Fibroblast of lung (primary cell): ENCODE data around the gene ENOX1. TPM values are rescaled to one million over a fixed set of nuclear protein-coding genes. Genes with fewer than 3 reads are reported as not detected.

Experiments used
- DNase-seq, 2 donors: peaks; one replicate each; pipeline versions ENCODE4 v3.0.0 to v3.0.0-alpha.2; 2010; ENCODE audit warnings: low read depth in 2 of 2
- H2AFZ ChIP-seq: 2 replicates; pipeline ENCODE4 v1.5.1; 2012; ENCODE audit warnings: low read length, control low read depth, inconsistent platforms
- H3K27ac ChIP-seq: 2 replicates; pipeline ENCODE4 v1.5.1; 2011; ENCODE audit warnings: low read length, control low read depth; ENCODE audit not compliant: insufficient read depth
- H3K27me3 ChIP-seq: 2 replicates; pipeline ENCODE4 v1.5.1; 2011; ENCODE audit warnings: mild to moderate bottlenecking, low read length; ENCODE audit not compliant: control insufficient read depth, insufficient read depth
- H3K36me3 ChIP-seq: 2 replicates; pipeline ENCODE4 v1.5.1; 2011; ENCODE audit warnings: low read length; ENCODE audit not compliant: control insufficient read depth, insufficient read depth
- H3K4me1 ChIP-seq: 2 replicates; pipeline ENCODE4 v1.5.1; 2011; ENCODE audit warnings: low read length; ENCODE audit not compliant: control insufficient read depth, insufficient read depth; ENCODE audit errors: extremely low read depth
- H3K4me2 ChIP-seq: 2 replicates; pipeline ENCODE4 v1.5.1; 2011; ENCODE audit warnings: low read length, control low read depth; ENCODE audit not compliant: insufficient read depth; ENCODE audit errors: extremely low read depth
- H3K4me3 ChIP-seq, 4 experiments: fragments of 200-600 bp in 1 of 4; sonication (generic) in 1 of 4; replicated peaks in 1 of 4; 2 replicates each; pipeline ENCODE4 v1.5.1; 2011 to 2016; ENCODE audit warnings: low read length in 4 of 4, low read depth in 3 of 4, mild to moderate bottlenecking in 3 of 4, control low read depth in 2 of 4, inconsistent platforms in 1 of 4, mixed read lengths in 1 of 4; ENCODE audit not compliant: insufficient read depth in 1 of 4; ENCODE audit errors: control extremely low read depth in 1 of 4
- H3K79me2 ChIP-seq: 2 replicates; pipeline ENCODE4 v1.5.1; 2012; ENCODE audit warnings: mild to moderate bottlenecking, low read length, inconsistent platforms; ENCODE audit not compliant: control insufficient read depth, insufficient read depth
- H3K9ac ChIP-seq: 2 replicates; pipeline ENCODE4 v1.5.1; 2011; ENCODE audit warnings: mild to moderate bottlenecking, low read length, control low read depth; ENCODE audit not compliant: insufficient read depth
- H3K9me3 ChIP-seq: 2 replicates; pipeline ENCODE4 v1.5.1; 2012; ENCODE audit warnings: low read depth, low read length; ENCODE audit not compliant: control insufficient read depth, insufficient read depth
- H4K20me1 ChIP-seq: 2 replicates; pipeline ENCODE4 v1.5.1; 2011; ENCODE audit warnings: low read length; ENCODE audit not compliant: control insufficient read depth, insufficient read depth; ENCODE audit errors: extremely low read depth
- CTCF ChIP-seq, 2 donors: IDR thresholded peaks in 1 of 2; conservative IDR thresholded peaks in 1 of 2; 1 replicate in 1 of 2; 2 replicates in 1 of 2; pipeline ENCODE4 v1.5.1; 2011 to 2012; ENCODE audit warnings: low read length in 2 of 2, control low read depth in 1 of 2, inconsistent platforms in 1 of 2, low read depth in 1 of 2, mild to moderate bottlenecking in 1 of 2
- EZH2 ChIP-seq: IDR thresholded peaks from 2 replicates; pipeline ENCODE4 v1.5.1; 2012; ENCODE audit warnings: low read length, control low read depth, mild to moderate bottlenecking; ENCODE audit errors: missing control alignments
- polyA plus RNA-seq, 2 donors: library from polyadenylated mRNA; depleted of rRNA in 1 of 2; stranded (reverse) in 1 of 2; unstranded in 1 of 2; fragments of >200 nt; gene quantifications; 2 replicates each; pipeline ENCODE4 v1.2.1, GENCODE V29; 2011 to 2012; ENCODE audit warnings: missing spikeins in 1 of 2
- total RNA-seq: library from RNA; depleted of rRNA; stranded (reverse); fragments of >200 nt; gene quantifications from 2 replicates; pipeline ENCODE4 v1.2.1, GENCODE V29; 2014

The ENOX1 gene
- total and polyA plus RNA-seq, 2 donors (not counting 1 experiment from before 2014, with no cell fraction given), result 3.5 to 7.6 TPM

GRCh38 chr13:43369319-43369718 is 417.5 kb downstream of the ENOX1 start:
- H4K20me1 ChIP-seq, result no peaks in the 10 kb centered on the region
- no peak overlapping the region for H3K9ac ChIP-seq
- TF ChIP-seq CTCF (conservative IDR thresholded peaks at IDR 0.05 in 1 of 2, IDR thresholded peaks at IDR 0.05 in 1 of 2; ENCODE audit: low read depth in 1 of 2, low read length in 2 of 2) (no peak), EZH2 (no peak)
- H3K4me2 ChIP-seq, result no peak overlapping the region
- H3K4me1 ChIP-seq, result peaks cover 5% of the 10 kb centered on the region
- DNase-seq, result no peak
- H3K9me3 ChIP-seq, result no peaks in the 10 kb centered on the region
- no peaks in the 10 kb centered on the region for H3K79me2 ChIP-seq
- no peaks in the 10 kb centered on the region for H3K27me3 ChIP-seq
- no peak overlapping the region for H2AFZ ChIP-seq
- no peak overlapping the region for H3K4me3 ChIP-seq
- H3K27ac ChIP-seq, result no peak overlapping the region
- no peaks in the 10 kb centered on the region for H3K36me3 ChIP-seq

- no peaks in the 10 kb centered on the region for H4K20me1 ChIP-seq
- peak overlapping the region; percentile 84 for H3K4me2 ChIP-seq
- no peak overlapping the region for H3K27ac ChIP-seq
- no peaks in the 10 kb centered on the region for H3K9me3 ChIP-seq
- peak overlapping the region; percentile 67 for H2AFZ ChIP-seq
- H3K4me1 ChIP-seq, result peaks cover 5% of the 10 kb centered on the region
- no peaks in the 10 kb centered on the region for H3K79me2 ChIP-seq
- DNase-seq, result peak; percentile 15 to 30
- peak overlapping the region; percentile 3 to 37 (median 24) for H3K4me3 ChIP-seq
- no peaks in the 10 kb centered on the region for H3K27me3 ChIP-seq
- H3K9ac ChIP-seq, result no peak overlapping the region
- TF ChIP-seq CTCF (conservative IDR thresholded peaks at IDR 0.05 in 1 of 2, IDR thresholded peaks at IDR 0.05 in 1 of 2; ENCODE audit: low read depth in 1 of 2, low read length in 2 of 2), result no peak
- no peak for TF ChIP-seq EZH2
- H3K36me3 ChIP-seq, result no peaks in the 10 kb centered on the region
Observed at GRCh38 chr13:43368003-43368402, 418.8 kb downstream of the ENOX1 start.

- H3K4me1 ChIP-seq, result peaks cover 5% of the 10 kb centered on the region
- H3K4me2 ChIP-seq, result no peak overlapping the region
- H3K27me3 ChIP-seq, result no peaks in the 10 kb centered on the region
Observed at GRCh38 chr13:43365039-43365344, 421.8 kb downstream of the ENOX1 start.

More at GRCh38 chr13:43365039-43365344, 421.8 kb downstream of the ENOX1 start:
- no peaks in the 10 kb centered on the region for H3K36me3 ChIP-seq
- H3K79me2 ChIP-seq, result no peaks in the 10 kb centered on the region
- no peak overlapping the region for H3K9ac ChIP-seq
- no peak for TF ChIP-seq EZH2
- TF ChIP-seq CTCF (conservative IDR thresholded peaks at IDR 0.05 in 1 of 2, IDR thresholded peaks at IDR 0.05 in 1 of 2; ENCODE audit: low read depth in 1 of 2, low read length in 2 of 2), result no peak
- no peaks in the 10 kb centered on the region for H3K9me3 ChIP-seq
- no peak overlapping the region for H3K27ac ChIP-seq
- peak overlapping the region; percentile 33 for H2AFZ ChIP-seq
- DNase-seq, result no peak
- no peak overlapping the region for H3K4me3 ChIP-seq
- H4K20me1 ChIP-seq, result no peaks in the 10 kb centered on the region
